ENCODE data around the gene SMTNL1. TPM values are rescaled to one million over a fixed set of nuclear protein-coding genes. Genes with fewer than 3 reads are reported as not detected.

The SMTNL1 gene
- total RNA-seq, 1 experiment from 2014 or later, result not detected

DNA sequence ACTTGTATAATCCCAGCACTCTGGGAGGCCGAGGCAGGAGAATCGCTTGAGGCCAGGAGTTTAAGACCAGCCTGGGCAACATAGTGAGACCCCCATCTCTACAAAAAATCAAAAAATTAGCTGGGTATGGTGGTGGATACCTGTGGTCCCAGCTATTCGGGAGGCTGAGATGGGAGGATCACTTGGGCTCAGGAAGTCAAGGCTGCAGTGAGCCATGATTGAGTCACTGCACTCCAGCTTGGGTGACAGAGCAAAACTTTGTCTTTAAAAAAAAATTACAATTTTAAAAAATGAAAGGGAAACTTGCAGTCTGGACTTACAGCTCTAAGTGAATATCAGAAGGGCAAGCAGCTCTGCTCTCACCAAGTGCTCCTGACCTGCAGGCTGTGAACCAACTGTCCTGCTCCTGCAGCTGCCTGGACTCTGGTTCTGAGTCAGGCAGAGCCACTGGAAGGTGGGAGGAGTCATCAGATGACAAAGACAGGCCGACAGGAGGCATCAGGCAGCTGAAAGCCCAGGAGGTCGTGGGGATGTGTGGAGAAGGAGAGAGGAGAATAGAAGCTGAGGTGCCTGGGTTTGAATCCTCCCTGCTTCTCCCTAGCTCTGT lies 9.6 kb downstream of the SMTNL1 start:
- TF ChIP-seq, protein P1, sequence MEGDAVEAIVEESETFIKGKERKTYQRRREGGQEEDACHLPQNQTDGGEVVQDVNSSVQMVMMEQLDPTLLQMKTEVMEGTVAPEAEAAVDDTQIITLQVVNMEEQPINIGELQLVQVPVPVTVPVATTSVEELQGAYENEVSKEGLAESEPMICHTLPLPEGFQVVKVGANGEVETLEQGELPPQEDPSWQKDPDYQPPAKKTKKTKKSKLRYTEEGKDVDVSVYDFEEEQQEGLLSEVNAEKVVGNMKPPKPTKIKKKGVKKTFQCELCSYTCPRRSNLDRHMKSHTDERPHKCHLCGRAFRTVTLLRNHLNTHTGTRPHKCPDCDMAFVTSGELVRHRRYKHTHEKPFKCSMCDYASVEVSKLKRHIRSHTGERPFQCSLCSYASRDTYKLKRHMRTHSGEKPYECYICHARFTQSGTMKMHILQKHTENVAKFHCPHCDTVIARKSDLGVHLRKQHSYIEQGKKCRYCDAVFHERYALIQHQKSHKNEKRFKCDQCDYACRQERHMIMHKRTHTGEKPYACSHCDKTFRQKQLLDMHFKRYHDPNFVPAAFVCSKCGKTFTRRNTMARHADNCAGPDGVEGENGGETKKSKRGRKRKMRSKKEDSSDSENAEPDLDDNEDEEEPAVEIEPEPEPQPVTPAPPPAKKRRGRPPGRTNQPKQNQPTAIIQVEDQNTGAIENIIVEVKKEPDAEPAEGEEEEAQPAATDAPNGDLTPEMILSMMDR (conservative IDR thresholded peaks at IDR 0.05), result no peak; the same call in 2 of the 3 replicates
- no peak overlapping the region for H3K56ac ChIP-seq (ENCODE audit: insufficient read length, low read depth, low read length)

More for the DNA sequence above, 9.6 kb downstream of the SMTNL1 start:
- Histone ChIP-seq H4K20me1 (ENCODE audit: control insufficient read depth, insufficient read depth, insufficient read length) (no peaks in the 10 kb centered on the region), H3K18ac (ENCODE audit: insufficient read length, low read depth, low read length) (no peak overlapping the region), H3K9ac (ENCODE audit: extremely low read depth, insufficient read length, low read length) (no peak overlapping the region), H4K5ac (ENCODE audit: insufficient read length, low read depth, low read length) (no peak overlapping the region), H3K9me3 (ENCODE audit: control insufficient read depth, low read depth, low read length) (no peaks in the 10 kb centered on the region), H2BK5ac (ENCODE audit: insufficient read length, low read length) (no peak overlapping the region), H3K4me1 (ENCODE audit: insufficient read depth, low read length) (peaks cover 4% of the 10 kb centered on the region; the same call in 1 of the 2 replicates), H2AK5ac (ENCODE audit: insufficient read length, low read length) (no peak overlapping the region), H3K79me2 (ENCODE audit: insufficient read depth, low read length) (no peaks in the 10 kb centered on the region), H3K4ac (ENCODE audit: low read depth, low read length) (no peak overlapping the region), H4K91ac (ENCODE audit: insufficient read length, low read depth, low read length) (no peak overlapping the region), H3K27ac (ENCODE audit: insufficient read length, low read depth, low read length) (no peak overlapping the region), H2BK20ac (ENCODE audit: low read depth, low read length, poor library complexity, severe bottlenecking) (no peak overlapping the region), H3K14ac (ENCODE audit: insufficient read depth, low read length) (no peak overlapping the region), H3K79me1 (ENCODE audit: insufficient read depth, low read depth, low read length, poor library complexity, severe bottlenecking) (no peaks in the 10 kb centered on the region), H3K23ac (ENCODE audit: insufficient read length, low read depth, low read length) (no peak overlapping the region), H3K23me2 (ENCODE audit: insufficient read length, low read depth, low read length, poor library complexity, severe bottlenecking) (no peaks in the 10 kb centered on the region), H2AFZ (ENCODE audit: low read length) (no peak overlapping the region), H2BK12ac (ENCODE audit: insufficient read length, low read depth, low read length) (no peak overlapping the region), H2BK15ac (ENCODE audit: low read depth, low read length) (no peak overlapping the region), H3K27me3 (ENCODE audit: insufficient read depth, low read length) (no peaks in the 10 kb centered on the region), H3K4me2 (ENCODE audit: insufficient read depth, insufficient read length, low read length) (no peak overlapping the region), H2BK120ac (ENCODE audit: low read depth, low read length, poor library complexity, severe bottlenecking) (no peak overlapping the region), H4K8ac (replicated peaks; ENCODE audit: insufficient read length, low read depth, low read length) (no peak overlapping the region), H3T11ph (ENCODE audit: low read length) (no peak overlapping the region)
- Mint-ChIP-seq H3K9me3 (no peaks in the 10 kb centered on the region), H3K36me3 (ENCODE audit: insufficient read depth in 1 of 3, low read depth in 3 of 3) (peaks cover 3 to 14% (median 5%) of the 10 kb centered on the region in 3 experiments; a peak in 6 of 7 replicates), H3K4me3 (no peak overlapping the region), H3K27me3 (ENCODE audit: low read depth) (peaks cover 21% of the 10 kb centered on the region), H3K4me1 (peaks cover 21 to 38% of the 10 kb centered on the region in 2 experiments), H3K27ac (peak overlapping the region in 1 of 3 experiments; percentile 75; a peak in 1 of 7 replicates)
- peak; percentile 71 for DNase-seq
- no CpG with 5 or more reads among the region's 5 CpGs for WGBS (ENCODE audit: extremely low coverage, insufficient read length, low lambda C conversion rate)

Data from H9 (cell line).